ENCODE measurements around the gene PPP3R2.
"Not testable (repeated sequence)": the region's sequence is repeated elsewhere in the genome, so short reads cannot be mapped to it uniquely, and the experiment has no call there.

DNA sequence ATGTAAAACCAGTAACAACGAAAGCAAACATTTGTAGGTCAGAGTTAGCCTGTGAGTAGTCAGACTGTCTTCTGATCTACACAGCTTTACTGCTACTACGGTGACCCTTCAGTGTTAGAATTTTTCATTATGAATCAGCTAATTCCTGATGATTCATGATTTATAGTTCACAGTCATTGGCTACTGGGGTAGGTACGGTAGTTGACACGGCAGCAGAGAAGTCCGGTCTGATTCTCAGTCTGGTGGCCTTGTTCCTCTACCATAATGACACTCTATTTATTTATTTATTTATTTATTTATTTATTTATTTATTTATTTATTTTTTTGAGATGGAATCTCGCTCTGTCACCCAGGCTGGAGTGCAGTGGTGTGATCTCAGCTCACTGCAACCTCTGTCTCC is 4.7 kb downstream of the PPP3R2 start:
- TF ChIP-seq, protein P1, sequence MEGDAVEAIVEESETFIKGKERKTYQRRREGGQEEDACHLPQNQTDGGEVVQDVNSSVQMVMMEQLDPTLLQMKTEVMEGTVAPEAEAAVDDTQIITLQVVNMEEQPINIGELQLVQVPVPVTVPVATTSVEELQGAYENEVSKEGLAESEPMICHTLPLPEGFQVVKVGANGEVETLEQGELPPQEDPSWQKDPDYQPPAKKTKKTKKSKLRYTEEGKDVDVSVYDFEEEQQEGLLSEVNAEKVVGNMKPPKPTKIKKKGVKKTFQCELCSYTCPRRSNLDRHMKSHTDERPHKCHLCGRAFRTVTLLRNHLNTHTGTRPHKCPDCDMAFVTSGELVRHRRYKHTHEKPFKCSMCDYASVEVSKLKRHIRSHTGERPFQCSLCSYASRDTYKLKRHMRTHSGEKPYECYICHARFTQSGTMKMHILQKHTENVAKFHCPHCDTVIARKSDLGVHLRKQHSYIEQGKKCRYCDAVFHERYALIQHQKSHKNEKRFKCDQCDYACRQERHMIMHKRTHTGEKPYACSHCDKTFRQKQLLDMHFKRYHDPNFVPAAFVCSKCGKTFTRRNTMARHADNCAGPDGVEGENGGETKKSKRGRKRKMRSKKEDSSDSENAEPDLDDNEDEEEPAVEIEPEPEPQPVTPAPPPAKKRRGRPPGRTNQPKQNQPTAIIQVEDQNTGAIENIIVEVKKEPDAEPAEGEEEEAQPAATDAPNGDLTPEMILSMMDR (IDR thresholded peaks at IDR 0.05; ENCODE audit: insufficient read depth, low read length, poor library complexity, severe bottlenecking), result not testable (repeated sequence)
- not testable (repeated sequence) for TF ChIP-seq EZH2phosphoT487 (conservative IDR thresholded peaks at IDR 0.05; ENCODE audit: low read length)

Data from SU-DHL-6 (cell line).